Vagina (tissue), 2 donors: Measurements from ENCODE around the gene CLN3. TPM values are rescaled to one million over a fixed set of nuclear protein-coding genes. Genes with fewer than 3 reads are reported as not detected.
A peak's percentile ranks its signal among the peaks of the same experiment; 100 is the strongest.

Source experiments
- DNase-seq, 2 donors: peaks; one replicate each; pipeline ENCODE4 v3.0.0-alpha.2; 2017; ENCODE audit errors: extremely low spot score in 2 of 2
- H3K27ac ChIP-seq: fragments of 200-600 bp; sonication (generic); one replicate; pipeline ENCODE4 v1.5.1; 2019
- H3K27me3 ChIP-seq: fragments of 200-600 bp; sonication (generic); one replicate; pipeline ENCODE4 v1.5.1; 2019
- H3K36me3 ChIP-seq, 2 donors: fragments of 200-600 bp; sonication (generic); one replicate each; pipeline ENCODE4 v1.5.1; 2017 to 2019
- H3K4me1 ChIP-seq: fragments of 200-600 bp; sonication (generic); one replicate; pipeline ENCODE4 v1.5.1; 2019
- H3K4me3 ChIP-seq, 2 donors: fragments of 200-600 bp; sonication (generic); 1 replicate in 1 of 2; 2 replicates in 1 of 2; pipeline ENCODE4 v1.5.1; 2016 to 2019
- H3K9me3 ChIP-seq: fragments of 200-600 bp; sonication (generic); one replicate; pipeline ENCODE4 v1.5.1; 2019
- POLR2A ChIP-seq, 2 donors: fragments of 450-650 bp; IDR thresholded peaks; one replicate each; pipeline ENCODE4 v1.6.1; 2017; ENCODE audit warnings: antibody characterized with exemption in 2 of 2, mild to moderate bottlenecking in 2 of 2, moderate library complexity in 2 of 2
- POLR2AphosphoS5 ChIP-seq, 2 donors: sonication (generic); formaldehyde crosslinking; IDR thresholded peaks; one replicate each; pipeline ENCODE4 v1.9.0; 2017; ENCODE audit warnings: antibody characterized with exemption in 2 of 2, mild to moderate bottlenecking in 2 of 2, low read depth in 1 of 2; ENCODE audit not compliant: insufficient read depth in 1 of 2
- intact Hi-C: fragments of 100-400 bp; cut with DNase I; formaldehyde crosslinking; loops from one replicate; pipeline ENCODE4 v1.15.1; 2023
- total RNA-seq: library from RNA; depleted of rRNA; stranded (reverse); fragments of >200 nt; gene quantifications from one replicate; pipeline ENCODE4 v1.2.3, GENCODE V29; 2016
- TF ChIP-seq, protein P1 (sequence below), 3 experiments: fragments of 450-650 bp in 2 of 3; fragments of 200-600 bp in 1 of 3; sonication (generic) in 1 of 3; IDR thresholded peaks; one replicate each; pipeline ENCODE4 v1.5.1; 2017 to 2019; ENCODE audit warnings: antibody characterized with exemption in 3 of 3, mild to moderate bottlenecking in 2 of 3, moderate library complexity in 2 of 3

The CLN3 gene
- total RNA-seq, 1 donor from 2014 or later, result 22.8 TPM

DNA sequence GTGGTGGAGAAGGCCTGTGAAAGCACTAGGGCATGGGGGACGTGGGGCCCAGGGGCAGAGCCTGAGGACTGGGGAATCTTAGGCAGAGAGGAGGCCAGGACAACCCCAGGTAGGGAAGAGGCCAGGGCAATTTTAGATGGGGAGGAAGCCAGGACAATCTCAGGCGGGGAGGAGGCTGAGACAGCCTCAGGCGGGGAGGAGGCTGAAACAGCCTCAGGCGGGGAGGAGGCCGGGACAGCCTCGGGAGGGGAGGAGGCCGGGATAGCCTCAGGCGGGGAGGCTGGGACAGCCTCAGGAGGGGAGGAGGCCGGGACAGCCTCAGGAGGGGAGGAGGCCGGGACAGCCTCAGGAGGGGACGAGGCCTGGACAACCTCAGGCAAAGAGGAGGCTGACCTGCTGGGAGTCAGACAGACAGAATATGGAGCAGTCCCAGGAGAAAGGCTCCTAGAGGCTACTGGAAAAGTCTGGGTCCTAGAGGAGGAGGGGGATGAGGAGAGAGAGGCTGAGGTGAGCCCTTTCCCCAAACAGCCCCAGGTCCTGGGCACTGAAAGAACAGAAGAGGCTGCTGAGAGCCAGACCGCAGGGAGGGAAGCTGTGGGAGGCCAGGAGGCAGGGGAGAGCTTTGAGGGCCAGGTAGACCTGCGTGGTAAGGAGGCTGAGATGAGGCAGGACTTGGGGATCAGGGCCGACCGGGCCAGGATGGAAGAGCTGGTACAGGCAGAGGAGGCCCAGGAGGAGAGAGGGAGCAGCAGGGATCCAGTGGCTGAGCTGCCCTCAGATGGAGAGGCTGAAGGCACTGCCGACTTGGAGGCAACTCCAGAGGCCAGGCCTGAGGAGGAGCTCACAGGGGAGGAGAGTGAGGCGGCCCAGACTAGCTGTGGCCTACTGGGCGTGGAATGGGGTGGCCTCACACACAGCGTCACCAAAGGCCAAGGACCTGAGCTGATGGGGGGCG is 4.2 kb upstream of the CLN3 start:
- TF ChIP-seq POLR2AphosphoS5 (IDR thresholded peaks at IDR 0.05; ENCODE audit: insufficient read depth in 1 of 2, low read depth in 1 of 2) (no peak), POLR2A (IDR thresholded peaks at IDR 0.05) (no peak)
- TF ChIP-seq, protein P1, sequence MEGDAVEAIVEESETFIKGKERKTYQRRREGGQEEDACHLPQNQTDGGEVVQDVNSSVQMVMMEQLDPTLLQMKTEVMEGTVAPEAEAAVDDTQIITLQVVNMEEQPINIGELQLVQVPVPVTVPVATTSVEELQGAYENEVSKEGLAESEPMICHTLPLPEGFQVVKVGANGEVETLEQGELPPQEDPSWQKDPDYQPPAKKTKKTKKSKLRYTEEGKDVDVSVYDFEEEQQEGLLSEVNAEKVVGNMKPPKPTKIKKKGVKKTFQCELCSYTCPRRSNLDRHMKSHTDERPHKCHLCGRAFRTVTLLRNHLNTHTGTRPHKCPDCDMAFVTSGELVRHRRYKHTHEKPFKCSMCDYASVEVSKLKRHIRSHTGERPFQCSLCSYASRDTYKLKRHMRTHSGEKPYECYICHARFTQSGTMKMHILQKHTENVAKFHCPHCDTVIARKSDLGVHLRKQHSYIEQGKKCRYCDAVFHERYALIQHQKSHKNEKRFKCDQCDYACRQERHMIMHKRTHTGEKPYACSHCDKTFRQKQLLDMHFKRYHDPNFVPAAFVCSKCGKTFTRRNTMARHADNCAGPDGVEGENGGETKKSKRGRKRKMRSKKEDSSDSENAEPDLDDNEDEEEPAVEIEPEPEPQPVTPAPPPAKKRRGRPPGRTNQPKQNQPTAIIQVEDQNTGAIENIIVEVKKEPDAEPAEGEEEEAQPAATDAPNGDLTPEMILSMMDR (IDR thresholded peaks at IDR 0.05), result no peak
- intact Hi-C loops, result no loop called here
- Histone ChIP-seq H3K4me3 (no peak overlapping the region), H3K36me3 (no peaks in the 10 kb centered on the region), H3K27ac (no peak overlapping the region), H3K27me3 (no peaks in the 10 kb centered on the region), H3K4me1 (peaks cover 3% of the 10 kb centered on the region), H3K9me3 (no peaks in the 10 kb centered on the region)
- DNase-seq, result no peak

DNA sequence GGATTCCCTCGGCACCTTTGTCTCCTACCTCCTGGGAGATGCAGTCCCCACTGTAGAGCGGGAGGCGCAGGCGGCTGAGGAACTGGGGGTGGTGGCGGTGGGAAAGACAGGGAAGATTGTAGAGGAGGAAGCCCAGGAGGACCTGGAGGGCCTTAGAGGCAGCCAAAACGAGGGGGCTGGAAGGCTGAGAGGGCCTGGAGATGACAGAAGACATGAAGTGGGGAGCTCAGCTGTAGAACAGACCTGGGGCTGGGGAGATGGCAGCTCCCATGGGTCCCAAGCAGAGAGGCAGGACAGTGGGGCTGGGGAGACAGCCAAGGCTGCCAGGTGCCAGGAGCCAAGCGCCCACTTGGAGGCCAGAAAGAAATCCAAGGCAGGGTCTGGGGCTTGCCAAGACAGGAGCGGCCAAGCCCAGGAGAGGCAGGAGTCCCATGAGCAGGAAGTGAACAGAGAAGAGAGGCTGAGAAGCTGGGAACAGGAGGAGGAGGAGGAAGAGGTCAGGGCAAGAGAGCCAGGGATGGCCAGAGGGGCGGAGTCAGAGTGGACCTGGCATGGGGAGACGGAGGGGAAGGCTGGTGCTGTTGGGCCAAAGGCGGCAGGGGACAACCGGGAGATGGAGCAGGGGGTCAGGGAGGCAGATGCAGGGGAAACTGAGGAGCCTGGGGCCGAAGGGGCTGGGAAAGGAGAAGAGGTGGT is 3.4 kb upstream of the CLN3 start:
- Histone ChIP-seq H3K4me1 (peaks cover 12% of the 10 kb centered on the region), H3K27me3 (no peaks in the 10 kb centered on the region), H3K27ac (no peak overlapping the region), H3K36me3 (no peaks in the 10 kb centered on the region), H3K9me3 (no peaks in the 10 kb centered on the region), H3K4me3 (peak overlapping the region in 1 of 2 donors; percentile 16)
- TF ChIP-seq POLR2A (IDR thresholded peaks at IDR 0.05) (no peak), POLR2AphosphoS5 (IDR thresholded peaks at IDR 0.05; ENCODE audit: insufficient read depth in 1 of 2, low read depth in 1 of 2) (no peak)
- TF ChIP-seq, protein P1 (IDR thresholded peaks at IDR 0.05), result no peak
- intact Hi-C loops, result no loop called here
- DNase-seq, result no peak

DNA sequence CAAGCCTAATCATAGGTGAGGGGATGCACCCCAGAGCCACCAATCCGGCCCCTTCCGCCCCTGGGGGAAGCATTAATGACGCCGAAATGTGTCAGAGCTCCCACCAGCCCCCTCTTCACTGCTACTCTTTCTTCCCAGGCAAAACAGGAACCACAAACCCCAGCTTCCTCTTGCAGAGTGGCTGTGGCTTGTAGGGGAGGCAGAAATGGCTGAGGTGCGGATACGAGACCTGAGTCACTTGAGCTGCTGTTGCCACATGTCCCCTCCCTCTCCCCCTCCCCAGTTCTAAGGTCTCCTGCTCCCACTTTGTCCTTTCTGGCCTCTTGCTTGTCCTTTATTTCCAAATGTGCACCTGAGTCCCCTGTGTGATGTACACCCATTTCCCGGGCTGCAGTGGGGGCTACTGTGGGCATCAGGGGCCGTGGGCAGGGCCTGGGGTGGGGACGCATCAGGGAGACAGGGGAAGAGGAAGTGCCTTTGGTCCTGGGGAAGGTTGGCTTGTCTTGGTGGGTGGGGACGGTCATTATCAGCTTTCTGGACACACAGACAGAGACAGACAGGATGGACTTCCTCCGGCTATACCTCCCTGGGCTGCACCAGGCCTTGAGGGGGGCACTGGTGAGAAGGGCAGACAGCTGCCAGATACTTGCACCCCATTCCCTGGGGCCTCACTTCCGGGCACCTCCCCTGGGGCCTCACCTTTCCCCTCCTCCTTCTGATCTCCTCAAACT is 2.4 kb upstream of the CLN3 start, which contains the start of gene APOBR:
Gene APOBR (plus strand): TSS at position 523 of the 731 bp plus-strand sequence. CDS start 39 bp downstream, at position 562.
- Histone ChIP-seq H3K27ac (no peak within 1 kb of the TSS), H3K4me3 (peak within 1 kb of the TSS in 1 of 2 donors; percentile 16), H3K36me3 (peaks cover 0 to 1% of the 10 kb centered on the region in 2 donors), H3K4me1 (peaks cover 21% of the 10 kb centered on the region), H3K27me3 (no peaks in the 10 kb centered on the region), H3K9me3 (no peaks in the 10 kb centered on the region)
- TF ChIP-seq POLR2AphosphoS5 (IDR thresholded peaks at IDR 0.05; ENCODE audit: insufficient read depth in 1 of 2, low read depth in 1 of 2) (no peak), POLR2A (IDR thresholded peaks at IDR 0.05) (no peak)
- TF ChIP-seq, protein P1 (IDR thresholded peaks at IDR 0.05), result no peak
- DNase-seq, result no peak
- intact Hi-C loops, result loop anchor here (5.0 kb wide), 2 partner anchors 43 to 58 kb away; partner anchors contain the start of genes NUPR1 and SGF29

DNA sequence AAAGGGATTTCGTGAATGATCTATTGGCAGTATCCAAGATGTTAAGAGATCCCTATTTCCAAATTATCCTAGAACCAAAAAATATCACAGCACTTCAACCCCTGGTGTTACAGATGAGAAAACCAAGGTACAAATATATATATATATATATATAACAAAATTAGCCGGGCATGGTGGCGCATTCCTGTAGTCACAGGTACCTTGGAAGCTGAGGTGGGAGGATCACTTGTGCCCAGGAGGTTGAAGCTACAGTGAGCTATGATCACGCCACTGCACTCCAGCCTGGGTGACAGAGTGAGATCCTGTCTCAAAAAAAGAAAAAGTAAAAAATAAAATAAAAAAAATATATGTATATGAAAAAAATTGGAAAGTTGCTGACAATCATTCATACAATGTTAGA is 637 bp upstream of the CLN3 start:
- peak overlapping the region; percentile 85 to 95 for H3K4me3 ChIP-seq
- TF ChIP-seq, protein P1 (IDR thresholded peaks at IDR 0.05), result no peak
- no peak for TF ChIP-seq POLR2A (IDR thresholded peaks at IDR 0.05)
- TF ChIP-seq POLR2AphosphoS5 (IDR thresholded peaks at IDR 0.05; ENCODE audit: insufficient read depth in 1 of 2, low read depth in 1 of 2), result no peak
- intact Hi-C loops, result loop anchor here (5.0 kb wide), 2 partner anchors 45 to 60 kb away; partner anchors contain the start of genes NUPR1 and SGF29
- H3K4me1 ChIP-seq, result peaks cover 22% of the 10 kb centered on the region
- H3K27ac ChIP-seq, result peak overlapping the region; percentile 80
- H3K36me3 ChIP-seq, result peaks cover 0 to 18% of the 10 kb centered on the region in 2 donors
- no peaks in the 10 kb centered on the region for H3K27me3 ChIP-seq
- DNase-seq, result no peak
- no peaks in the 10 kb centered on the region for H3K9me3 ChIP-seq
